Parathyroid adenoma (tissue), 2 donors: ENCODE measurements around the gene FOXJ3.

Experiments used
- H2AFZ ChIP-seq: fragments of 300-600 bp; sonication (generic); one replicate; pipeline ENCODE4 v1.7.0; 2017; ENCODE audit warnings: antibody characterized with exemption, mild to moderate bottlenecking
- H3K27ac ChIP-seq: fragments of 300-600 bp; sonication (generic); one replicate; pipeline ENCODE4 v1.7.0; 2017
- H3K27me3 ChIP-seq: fragments of 300-600 bp; sonication (generic); one replicate; pipeline ENCODE4 v1.7.0; 2017; ENCODE audit warnings: low read length; ENCODE audit not compliant: control insufficient read depth, insufficient read depth
- H3K36me3 ChIP-seq: fragments of 300-600 bp; sonication (generic); one replicate; pipeline ENCODE4 v1.7.0; 2017; ENCODE audit warnings: low read length; ENCODE audit not compliant: control insufficient read depth, insufficient read depth
- H3K4me1 ChIP-seq: fragments of 300-600 bp; sonication (generic); one replicate; pipeline ENCODE4 v1.7.0; 2017; ENCODE audit warnings: control low read depth
- H3K4me2 ChIP-seq: fragments of 300-600 bp; sonication (generic); one replicate; pipeline ENCODE4 v1.7.0; 2017; ENCODE audit warnings: low read length
- H3K4me3 ChIP-seq: fragments of 300-600 bp; sonication (generic); one replicate; pipeline ENCODE4 v1.7.0; 2017; ENCODE audit warnings: low read depth, low read length
- H3K79me2 ChIP-seq: fragments of 300-600 bp; sonication (generic); one replicate; pipeline ENCODE4 v1.7.0; 2017; ENCODE audit warnings: control low read depth
- H3K9ac ChIP-seq: fragments of 300-600 bp; sonication (generic); one replicate; pipeline ENCODE4 v1.7.0; 2017; ENCODE audit warnings: mild to moderate bottlenecking
- H3K9me3 ChIP-seq: fragments of 300-600 bp; sonication (generic); one replicate; pipeline ENCODE4 v1.7.0; 2017; ENCODE audit warnings: low read length; ENCODE audit not compliant: control insufficient read depth
- CTCF ChIP-seq: fragments of 300-600 bp; sonication (generic); IDR thresholded peaks from one replicate; pipeline ENCODE4 v1.7.0; 2017; ENCODE audit warnings: antibody characterized with exemption, mild to moderate bottlenecking
- donor health status: primary hyperparathyroidism.

FOXJ3 gene

GRCh38 chr1:42133809-42134526 lies 201.1 kb downstream of the FOXJ3 start:
- Histone ChIP-seq H3K4me3 (no peak overlapping the region), H3K9me3 (no peaks in the 10 kb centered on the region), H3K4me1 (no peaks in the 10 kb centered on the region), H3K4me2 (no peak overlapping the region), H3K79me2 (no peaks in the 10 kb centered on the region), H3K9ac (no peak overlapping the region), H3K27me3 (no peaks in the 10 kb centered on the region), H3K36me3 (no peaks in the 10 kb centered on the region), H2AFZ (no peak overlapping the region), H3K27ac (no peak overlapping the region)
- no peak for TF ChIP-seq CTCF

GRCh38 chr1:42133390-42133789 lies 201.6 kb downstream of the FOXJ3 start:
- no peaks in the 10 kb centered on the region for H3K9me3 ChIP-seq

GRCh38 chr1:42130061-42130660 lies 204.9 kb downstream of the FOXJ3 start:
- Histone ChIP-seq H3K4me2 (no peak overlapping the region), H3K9me3 (no peaks in the 10 kb centered on the region), H3K27me3 (no peaks in the 10 kb centered on the region), H3K27ac (no peak overlapping the region), H3K79me2 (no peaks in the 10 kb centered on the region), H3K9ac (no peak overlapping the region), H3K4me3 (no peak overlapping the region), H3K4me1 (no peaks in the 10 kb centered on the region), H2AFZ (no peak overlapping the region), H3K36me3 (no peaks in the 10 kb centered on the region)
- TF ChIP-seq CTCF = no peak

More at GRCh38 chr1:42133390-42133789, 201.6 kb downstream of the FOXJ3 start:
- Histone ChIP-seq H3K4me3 (no peak overlapping the region), H3K36me3 (no peaks in the 10 kb centered on the region), H3K27ac (no peak overlapping the region), H3K4me2 (no peak overlapping the region), H2AFZ (no peak overlapping the region), H3K4me1 (no peaks in the 10 kb centered on the region), H3K79me2 (no peaks in the 10 kb centered on the region), H3K27me3 (no peaks in the 10 kb centered on the region), H3K9ac (no peak overlapping the region)
- TF ChIP-seq CTCF = no peak

GRCh38 chr1:42128964-42129363 lies 206.1 kb downstream of the FOXJ3 start:
- Histone ChIP-seq H3K4me1 (no peaks in the 10 kb centered on the region), H3K4me2 (no peak overlapping the region)
- TF ChIP-seq CTCF = no peak

GRCh38 chr1:42128499-42128898 lies 206.5 kb downstream of the FOXJ3 start:
- no peak for TF ChIP-seq CTCF
- Histone ChIP-seq H3K79me2 (no peaks in the 10 kb centered on the region), H3K4me2 (no peak overlapping the region), H3K36me3 (no peaks in the 10 kb centered on the region), H3K9ac (no peak overlapping the region), H2AFZ (no peak overlapping the region), H3K4me3 (no peak overlapping the region), H3K27ac (no peak overlapping the region), H3K4me1 (no peaks in the 10 kb centered on the region), H3K27me3 (no peaks in the 10 kb centered on the region), H3K9me3 (no peaks in the 10 kb centered on the region)

More at GRCh38 chr1:42128964-42129363, 206.1 kb downstream of the FOXJ3 start:
- no peak overlapping the region for H2AFZ ChIP-seq
- H3K27ac ChIP-seq = no peak overlapping the region
- no peaks in the 10 kb centered on the region for H3K79me2 ChIP-seq
- no peak overlapping the region for H3K9ac ChIP-seq
- H3K4me3 ChIP-seq = no peak overlapping the region
- no peaks in the 10 kb centered on the region for H3K9me3 ChIP-seq
- H3K27me3 ChIP-seq = no peaks in the 10 kb centered on the region
- no peaks in the 10 kb centered on the region for H3K36me3 ChIP-seq
